Measurements from ENCODE around the gene SCN4B.

The SCN4B gene

GRCh38 chr11:118135796-118136165 lies 16.8 kb downstream of the SCN4B start:
- DNase-seq (ENCODE audit: low read depth): no peak
- no peak overlapping the region for H3K4me3 ChIP-seq (ENCODE audit: low read length)
- TF ChIP-seq, protein P1, sequence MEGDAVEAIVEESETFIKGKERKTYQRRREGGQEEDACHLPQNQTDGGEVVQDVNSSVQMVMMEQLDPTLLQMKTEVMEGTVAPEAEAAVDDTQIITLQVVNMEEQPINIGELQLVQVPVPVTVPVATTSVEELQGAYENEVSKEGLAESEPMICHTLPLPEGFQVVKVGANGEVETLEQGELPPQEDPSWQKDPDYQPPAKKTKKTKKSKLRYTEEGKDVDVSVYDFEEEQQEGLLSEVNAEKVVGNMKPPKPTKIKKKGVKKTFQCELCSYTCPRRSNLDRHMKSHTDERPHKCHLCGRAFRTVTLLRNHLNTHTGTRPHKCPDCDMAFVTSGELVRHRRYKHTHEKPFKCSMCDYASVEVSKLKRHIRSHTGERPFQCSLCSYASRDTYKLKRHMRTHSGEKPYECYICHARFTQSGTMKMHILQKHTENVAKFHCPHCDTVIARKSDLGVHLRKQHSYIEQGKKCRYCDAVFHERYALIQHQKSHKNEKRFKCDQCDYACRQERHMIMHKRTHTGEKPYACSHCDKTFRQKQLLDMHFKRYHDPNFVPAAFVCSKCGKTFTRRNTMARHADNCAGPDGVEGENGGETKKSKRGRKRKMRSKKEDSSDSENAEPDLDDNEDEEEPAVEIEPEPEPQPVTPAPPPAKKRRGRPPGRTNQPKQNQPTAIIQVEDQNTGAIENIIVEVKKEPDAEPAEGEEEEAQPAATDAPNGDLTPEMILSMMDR (conservative IDR thresholded peaks at IDR 0.05; ENCODE audit: low read depth, low read length): no peak

- DNase-seq (ENCODE audit: low read depth): no peak
- H3K4me3 ChIP-seq (ENCODE audit: low read length): no peak overlapping the region
- TF ChIP-seq, protein P1 (conservative IDR thresholded peaks at IDR 0.05; ENCODE audit: low read depth, low read length): no peak
Measured at GRCh38 chr11:118135051-118135795, 17.4 kb downstream of the SCN4B start.

- DNase-seq (ENCODE audit: low read depth): no peak
- TF ChIP-seq, protein P1 (conservative IDR thresholded peaks at IDR 0.05; ENCODE audit: low read depth, low read length): no peak
- no peak overlapping the region for H3K4me3 ChIP-seq (ENCODE audit: low read length)
Measured at GRCh38 chr11:118133816-118134215, 18.8 kb downstream of the SCN4B start.

- no peak overlapping the region for H3K4me3 ChIP-seq (ENCODE audit: low read length)
- TF ChIP-seq, protein P1 (conservative IDR thresholded peaks at IDR 0.05; ENCODE audit: low read depth, low read length): no peak
- DNase-seq (ENCODE audit: low read depth): no peak
Measured at GRCh38 chr11:118132385-118133151, 20.1 kb downstream of the SCN4B start.

GRCh38 chr11:118129471-118130172 lies 23.0 kb downstream of the SCN4B start:
- DNase-seq (ENCODE audit: low read depth): no peak
- TF ChIP-seq, protein P1 (conservative IDR thresholded peaks at IDR 0.05; ENCODE audit: low read depth, low read length): no peak
- H3K4me3 ChIP-seq (ENCODE audit: low read length): no peak overlapping the region

- DNase-seq (ENCODE audit: low read depth): no peak
- TF ChIP-seq, protein P1 (conservative IDR thresholded peaks at IDR 0.05; ENCODE audit: low read depth, low read length): no peak
- no peak overlapping the region for H3K4me3 ChIP-seq (ENCODE audit: low read length)
Measured at GRCh38 chr11:118128721-118129470, 23.7 kb downstream of the SCN4B start.
